Osteoblast (primary cell): ENCODE data around the gene HPD. TPM values are rescaled to one million over a fixed set of nuclear protein-coding genes. Genes with fewer than 3 reads are reported as not detected.

Source experiments
- DNase-seq: peaks from one replicate; pipeline ENCODE4 v3.0.0; 2011; ENCODE audit warnings: low spot score, mixed read lengths; ENCODE audit not compliant: insufficient read length; ENCODE audit errors: missing footprints
- H2AFZ ChIP-seq: 2 replicates; pipeline ENCODE4 v1.6.0; 2011; ENCODE audit warnings: mild to moderate bottlenecking, low read length
- H3K27ac ChIP-seq: 2 replicates; pipeline ENCODE4 v1.5.1; 2011; ENCODE audit warnings: mild to moderate bottlenecking, low read depth, low read length, moderate library complexity
- H3K27me3 ChIP-seq: 2 replicates; pipeline ENCODE4 v1.6.0; 2012; ENCODE audit warnings: mild to moderate bottlenecking, control low read depth, inconsistent platforms, low read length, moderate library complexity; ENCODE audit not compliant: insufficient read depth
- H3K36me3 ChIP-seq: 2 replicates; pipeline ENCODE4 v1.5.1; 2011; ENCODE audit warnings: mild to moderate bottlenecking, low read length, control low read depth, moderate library complexity; ENCODE audit not compliant: insufficient read depth
- H3K4me1 ChIP-seq: 2 replicates; pipeline ENCODE4 v1.5.1; 2011; ENCODE audit warnings: mild to moderate bottlenecking, low read length, control low read depth, moderate library complexity; ENCODE audit not compliant: insufficient read depth
- H3K4me2 ChIP-seq: 2 replicates; pipeline ENCODE4 v1.6.0; 2011; ENCODE audit warnings: mild to moderate bottlenecking, low read length; ENCODE audit not compliant: insufficient read depth
- H3K4me3 ChIP-seq: fragments of 200-600 bp; sonication (generic); 3 replicates; pipeline ENCODE4 v1.5.1; 2012; ENCODE audit warnings: mild to moderate bottlenecking, low read length, inconsistent platforms; ENCODE audit not compliant: insufficient read depth
- H3K79me2 ChIP-seq: 2 replicates; pipeline ENCODE4 v1.6.0; 2012; ENCODE audit warnings: mild to moderate bottlenecking, low read length, control low read depth, inconsistent platforms; ENCODE audit not compliant: insufficient read depth
- H3K9me3 ChIP-seq: 2 replicates; pipeline ENCODE4 v1.5.1; 2011; ENCODE audit warnings: low read depth, low read length, control low read depth
- H4K20me1 ChIP-seq: 2 replicates; pipeline ENCODE4 v1.6.0; 2012; ENCODE audit warnings: mild to moderate bottlenecking, low read length, control low read depth; ENCODE audit not compliant: insufficient read depth
- total RNA-seq: library from RNA; depleted of rRNA; stranded (reverse); fragments of >200 nt; gene quantifications from 2 replicates; pipeline ENCODE4 v1.2.3, GENCODE V29; 2012
- TF ChIP-seq, protein P1 (sequence below): IDR thresholded peaks from 2 replicates; pipeline ENCODE4 v1.5.1; 2011; ENCODE audit warnings: mild to moderate bottlenecking, low read depth, low read length, moderate library complexity; ENCODE audit errors: extremely low read depth

Gene HPD
- total RNA-seq, 1 donor, result under 0.01 TPM

DNA sequence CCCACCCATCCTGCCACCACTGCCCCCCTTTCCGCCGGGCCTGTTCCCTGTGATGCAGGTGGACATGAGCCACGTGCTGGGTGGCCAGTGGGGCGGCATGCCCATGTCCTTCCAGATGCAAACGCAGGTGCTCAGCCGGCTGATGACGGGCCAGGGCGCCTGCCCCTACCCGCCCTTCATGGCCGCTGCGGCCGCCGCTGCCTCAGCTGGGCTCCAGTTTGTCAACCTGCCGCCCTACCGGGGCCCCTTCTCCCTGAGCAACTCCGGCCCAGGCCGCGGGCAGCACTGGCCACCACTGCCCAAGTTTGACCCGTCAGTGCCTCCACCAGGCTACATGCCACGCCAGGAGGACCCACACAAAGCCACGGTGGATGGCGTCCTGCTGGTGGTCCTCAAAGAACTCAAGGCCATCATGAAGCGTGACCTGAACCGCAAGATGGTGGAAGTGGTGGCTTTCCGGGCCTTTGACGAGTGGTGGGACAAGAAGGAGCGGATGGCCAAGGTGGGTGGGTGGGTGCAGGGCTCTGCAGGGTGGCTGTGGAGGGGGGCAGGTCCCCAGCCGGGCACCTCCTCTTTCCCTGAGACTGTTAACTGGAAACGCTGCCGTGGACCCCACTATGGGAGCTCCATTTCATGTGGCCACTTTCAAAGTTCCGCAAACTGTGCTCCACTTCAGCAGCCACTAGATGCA lies 44.1 kb downstream of the HPD start:
- Histone ChIP-seq H3K4me3 (no peak overlapping the region), H3K4me1 (peaks cover 22% of the 10 kb centered on the region), H2AFZ (no peak overlapping the region), H3K27me3 (no peaks in the 10 kb centered on the region), H3K27ac (no peak overlapping the region), H3K9me3 (no peaks in the 10 kb centered on the region), H3K4me2 (no peak overlapping the region), H3K79me2 (peaks cover 78% of the 10 kb centered on the region), H3K36me3 (peaks cover 71% of the 10 kb centered on the region), H4K20me1 (peaks cover 46% of the 10 kb centered on the region)
- TF ChIP-seq, protein P1, sequence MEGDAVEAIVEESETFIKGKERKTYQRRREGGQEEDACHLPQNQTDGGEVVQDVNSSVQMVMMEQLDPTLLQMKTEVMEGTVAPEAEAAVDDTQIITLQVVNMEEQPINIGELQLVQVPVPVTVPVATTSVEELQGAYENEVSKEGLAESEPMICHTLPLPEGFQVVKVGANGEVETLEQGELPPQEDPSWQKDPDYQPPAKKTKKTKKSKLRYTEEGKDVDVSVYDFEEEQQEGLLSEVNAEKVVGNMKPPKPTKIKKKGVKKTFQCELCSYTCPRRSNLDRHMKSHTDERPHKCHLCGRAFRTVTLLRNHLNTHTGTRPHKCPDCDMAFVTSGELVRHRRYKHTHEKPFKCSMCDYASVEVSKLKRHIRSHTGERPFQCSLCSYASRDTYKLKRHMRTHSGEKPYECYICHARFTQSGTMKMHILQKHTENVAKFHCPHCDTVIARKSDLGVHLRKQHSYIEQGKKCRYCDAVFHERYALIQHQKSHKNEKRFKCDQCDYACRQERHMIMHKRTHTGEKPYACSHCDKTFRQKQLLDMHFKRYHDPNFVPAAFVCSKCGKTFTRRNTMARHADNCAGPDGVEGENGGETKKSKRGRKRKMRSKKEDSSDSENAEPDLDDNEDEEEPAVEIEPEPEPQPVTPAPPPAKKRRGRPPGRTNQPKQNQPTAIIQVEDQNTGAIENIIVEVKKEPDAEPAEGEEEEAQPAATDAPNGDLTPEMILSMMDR, result no peak
- no peak for DNase-seq

- Histone ChIP-seq H2AFZ (no peak overlapping the region), H4K20me1 (peaks cover 46% of the 10 kb centered on the region), H3K9me3 (no peaks in the 10 kb centered on the region), H3K36me3 (peaks cover 71% of the 10 kb centered on the region), H3K27me3 (no peaks in the 10 kb centered on the region), H3K4me1 (peaks cover 22% of the 10 kb centered on the region), H3K27ac (no peak overlapping the region), H3K4me2 (no peak overlapping the region), H3K79me2 (peaks cover 82% of the 10 kb centered on the region), H3K4me3 (no peak overlapping the region)
- no peak for DNase-seq
- TF ChIP-seq, protein P1, result no peak
These were observed 44.7 kb downstream of the HPD start for GRCh38 chr12:121813951-121814350.

DNA sequence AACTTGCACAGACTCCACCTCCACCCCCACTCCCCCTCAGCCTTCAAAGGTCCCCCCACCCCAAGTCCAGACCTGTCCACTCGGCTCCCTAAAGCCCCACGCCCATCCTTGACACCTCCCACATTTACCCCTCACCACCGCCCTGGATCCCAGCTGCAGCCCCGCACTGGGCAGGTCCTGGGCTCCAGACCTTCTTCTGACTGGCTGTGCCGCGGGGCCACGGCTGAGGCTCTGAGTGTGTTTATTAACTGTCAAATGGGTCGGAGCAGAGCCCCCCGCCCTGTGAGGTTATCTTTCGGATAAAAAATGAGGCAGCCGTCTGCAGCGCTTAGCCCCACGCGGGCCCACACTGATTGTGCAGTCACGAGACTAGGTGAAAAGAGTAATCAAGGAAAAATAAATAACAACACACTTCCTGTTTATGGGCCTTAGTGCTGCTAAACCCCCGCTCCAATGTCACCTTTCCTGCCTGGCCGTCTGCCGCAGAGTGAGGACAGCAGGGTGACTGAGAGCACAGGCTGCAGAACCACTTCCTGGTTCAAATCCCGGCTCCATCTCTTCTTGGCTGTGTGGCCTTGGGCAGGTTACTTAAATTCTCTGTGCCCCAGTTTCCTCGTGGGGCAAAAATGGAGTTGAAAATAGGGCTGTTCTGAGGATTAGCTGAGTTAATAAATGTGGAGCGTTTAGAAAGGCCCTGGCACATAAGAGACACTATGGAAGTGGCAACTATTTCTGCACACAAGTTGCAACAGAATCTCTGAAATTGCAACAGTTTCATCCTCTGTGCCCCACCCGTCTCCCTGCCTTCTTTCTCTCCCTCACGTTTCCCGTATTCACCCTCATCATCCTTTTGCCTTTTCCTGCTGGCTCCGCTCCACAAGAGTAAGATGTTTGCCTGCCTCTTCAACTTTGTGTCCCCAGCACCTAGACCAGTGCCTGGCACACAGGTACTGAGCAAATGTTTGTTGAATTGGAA lies 45.5 kb downstream of the HPD start:
- Histone ChIP-seq H3K36me3 (peaks cover 75% of the 10 kb centered on the region), H3K27me3 (no peaks in the 10 kb centered on the region), H3K4me2 (peak overlapping the region; percentile 90), H3K79me2 (peaks cover 89% of the 10 kb centered on the region), H2AFZ (no peak overlapping the region), H3K4me3 (peak overlapping the region; percentile 84), H4K20me1 (peaks cover 49% of the 10 kb centered on the region), H3K4me1 (peaks cover 22% of the 10 kb centered on the region), H3K27ac (no peak overlapping the region), H3K9me3 (no peaks in the 10 kb centered on the region)
- TF ChIP-seq, protein P1, result no peak
- no peak for DNase-seq
